T-cell (primary cell): ENCODE data around the gene KIAA1328. TPM values are rescaled to one million over a fixed set of nuclear protein-coding genes. Genes with fewer than 3 reads are reported as not detected.
"Not testable (repeated sequence)": the region's sequence is repeated elsewhere in the genome, so short reads cannot be mapped to it uniquely, and the experiment has no call there.

ENCODE experiments used
- ATAC-seq, 4 experiments: fragments of 200-7000 bp in 3 of 4; fragments of 150-1000 bp in 1 of 4; cut with Tn5 transposase; replicated peaks in 1 of 4; 1 replicate in 3 of 4; 2 replicates in 1 of 4; pipeline ENCODE4 v1.10.0; 2021; ENCODE audit warnings: moderate library complexity in 3 of 4, mild to moderate bottlenecking in 2 of 4, moderate number of reproducible peaks in 1 of 4
- CTCF ChIA-PET, 2 donors: fragments of 300-600 bp; sonication (Branson Sonifier 250); formaldehyde crosslinking; loops; one replicate each; lab custom pipeline; 2022; ENCODE audit warnings: antibody characterized with exemption in 2 of 2; lab: Charles Lee
- POLR2A ChIA-PET, 2 donors: fragments of 300-600 bp; sonication (Branson Sonifier 250); formaldehyde crosslinking; loops; one replicate each; lab custom pipeline; 2022; ENCODE audit warnings: antibody characterized with exemption in 2 of 2; lab: Charles Lee
- DNase-seq, 35 experiments: peaks; one replicate each; pipeline versions ENCODE4 v3.0.0 to v3.0.0-alpha.2; 2013 to 2023
- H3K27ac ChIP-seq: one replicate; pipeline ENCODE4 v1.5.1; 2013; ENCODE audit warnings: low read length
- H3K27me3 ChIP-seq, 2 experiments: replicated peaks in 1 of 2; 1 replicate in 1 of 2; 2 replicates in 1 of 2; pipeline versions ENCODE4 v1.6.1 to v1.7.0; 2013; ENCODE audit warnings: low read length in 1 of 2, mixed read lengths in 1 of 2; ENCODE audit not compliant: control insufficient read depth in 2 of 2, insufficient read depth in 2 of 2; ENCODE audit errors: extremely low read depth in 1 of 2
- H3K36me3 ChIP-seq, 2 donors: 1 replicate in 1 of 2; 2 replicates in 1 of 2; pipeline versions ENCODE4 v1.6.1 to v1.7.0; 2013; ENCODE audit warnings: low read length in 1 of 2; ENCODE audit not compliant: control insufficient read depth in 2 of 2, insufficient read depth in 1 of 2; ENCODE audit errors: extremely low read depth in 1 of 2
- H3K4me1 ChIP-seq, 2 experiments: 1 replicate in 1 of 2; 2 replicates in 1 of 2; pipeline versions ENCODE4 v1.6.1 to v1.7.0; 2013; ENCODE audit warnings: low read length in 2 of 2, mixed read lengths in 1 of 2; ENCODE audit not compliant: insufficient read depth in 2 of 2, control insufficient read depth in 1 of 2; ENCODE audit errors: extremely low read depth in 1 of 2
- H3K4me3 ChIP-seq, 2 donors: 1 replicate in 1 of 2; 2 replicates in 1 of 2; pipeline versions ENCODE4 v1.5.1 to v1.7.0; 2013; ENCODE audit warnings: mild to moderate bottlenecking in 2 of 2, low read length in 1 of 2, moderate library complexity in 1 of 2; ENCODE audit not compliant: control insufficient read depth in 1 of 2; ENCODE audit errors: extremely low read depth in 1 of 2
- H3K9me3 ChIP-seq: 2 replicates; pipeline ENCODE4 v1.7.0; 2013
- H3K27ac Mint-ChIP-seq, 2 donors: one replicate each; pipeline ENCODE4 v1.8.0; 2020 to 2021; ENCODE audit warnings: mild to moderate bottlenecking in 2 of 2, mixed read lengths in 2 of 2
- H3K27me3 Mint-ChIP-seq, 2 donors: one replicate each; pipeline ENCODE4 v1.8.0; 2021 to 2022; ENCODE audit warnings: mixed read lengths in 2 of 2
- H3K36me3 Mint-ChIP-seq: one replicate; pipeline ENCODE4 v1.8.0; 2021; ENCODE audit warnings: mixed read lengths
- H3K4me1 Mint-ChIP-seq, 3 donors: one replicate each; pipeline ENCODE4 v1.8.0; 2020 to 2022; ENCODE audit warnings: mixed read lengths in 3 of 3, mild to moderate bottlenecking in 1 of 3
- H3K4me3 Mint-ChIP-seq, 3 donors: one replicate each; pipeline ENCODE4 v1.8.0; 2020 to 2022; ENCODE audit warnings: mild to moderate bottlenecking in 3 of 3, mixed read lengths in 3 of 3, moderate library complexity in 3 of 3
- H3K9me3 Mint-ChIP-seq, 3 donors: one replicate each; pipeline ENCODE4 v1.8.0; 2020 to 2022; ENCODE audit warnings: mixed read lengths in 3 of 3
- WGBS: methylation state at CpG from one replicate; pipeline ENCODE4 v1.1.5; 2013; ENCODE audit warnings: missing lambda C conversion rate; ENCODE audit not compliant: insufficient coverage; 5-methylcytosine and 5-hydroxymethylcytosine counted together
- total RNA-seq, 35 experiments: library from RNA in 6 of 35; stranded (reverse) in 6 of 35; fragments of 120-200 nt in 1 of 35; gene quantifications; one replicate each; pipeline versions ENCODE4 v1.2.1 to v1.2.4 and lab custom pipeline; 2013 to 2026

Gene KIAA1328
- total RNA-seq, 5 donors from 2014 or later (not counting 1 experiment from before 2014, with no cell fraction given): 10.0 to 17.0 (median 11.5) TPM

- peaks cover 58% of the 10 kb centered on the region for H3K36me3 Mint-ChIP-seq
- H3K9me3 Mint-ChIP-seq: peaks cover 4 to 13% (median 9%) of the 10 kb centered on the region in 3 donors
- ChIA-PET CTCF (no interaction called here), POLR2A (no interaction called here)
- no peaks in the 10 kb centered on the region for H3K4me1 ChIP-seq
- DNase-seq (no peak), ATAC-seq (no peak)
- H3K4me3 ChIP-seq: no peak overlapping the region
- no peak overlapping the region for H3K27ac Mint-ChIP-seq
- H3K9me3 ChIP-seq: peaks cover 6% of the 10 kb centered on the region
- no peaks in the 10 kb centered on the region for H3K4me1 Mint-ChIP-seq
- no peak overlapping the region for H3K4me3 Mint-ChIP-seq
- whole genome bisulfite sequencing: no CpG with 5 or more reads among the region's 1 CpG
- peaks cover 0 to 4% of the 10 kb centered on the region in 2 donors for H3K36me3 ChIP-seq
- no peaks in the 10 kb centered on the region for H3K27me3 Mint-ChIP-seq
- no peaks in the 10 kb centered on the region for H3K27me3 ChIP-seq
- H3K27ac ChIP-seq: no peak overlapping the region
Measured at GRCh38 chr18:36856815-36857214, 27.9 kb downstream of the KIAA1328 start.

- ChIA-PET POLR2A (no interaction called here), CTCF (no interaction called here)
- Mint-ChIP-seq H3K36me3 (peaks cover 53% of the 10 kb centered on the region), H3K4me1 (peaks cover 0 to 12% (median 0%) of the 10 kb centered on the region in 3 donors), H3K4me3 (no peak overlapping the region), H3K27me3 (no peaks in the 10 kb centered on the region), H3K9me3 (no peaks in the 10 kb centered on the region), H3K27ac (no peak overlapping the region)
- WGBS: no CpG with 5 or more reads among the region's 1 CpG
- DNase-seq: no peak
- no peaks in the 10 kb centered on the region for H3K36me3 ChIP-seq
- no peaks in the 10 kb centered on the region for H3K4me1 ChIP-seq
- no peak for ATAC-seq
- H3K27ac ChIP-seq: no peak overlapping the region
- no peak overlapping the region for H3K4me3 ChIP-seq
- no peaks in the 10 kb centered on the region for H3K27me3 ChIP-seq
- no peaks in the 10 kb centered on the region for H3K9me3 ChIP-seq
Measured at GRCh38 chr18:36862182-36862581, 33.3 kb downstream of the KIAA1328 start.

GRCh38 chr18:36867056-36867455 lies 38.1 kb downstream of the KIAA1328 start:
- Histone ChIP-seq H3K27me3 (no peaks in the 10 kb centered on the region), H3K4me3 (no peak overlapping the region), H3K27ac (no peak overlapping the region), H3K9me3 (no peaks in the 10 kb centered on the region), H3K4me1 (no peaks in the 10 kb centered on the region), H3K36me3 (peaks cover 0 to 3% of the 10 kb centered on the region in 2 donors)
- H3K27ac Mint-ChIP-seq: no peak overlapping the region
- DNase-seq (no peak), ATAC-seq (no peak)
- peaks cover 0 to 14% (median 0%) of the 10 kb centered on the region in 3 donors for H3K4me1 Mint-ChIP-seq
- no peaks in the 10 kb centered on the region for H3K9me3 Mint-ChIP-seq
- H3K4me3 Mint-ChIP-seq: no peak overlapping the region
- peaks cover 61% of the 10 kb centered on the region for H3K36me3 Mint-ChIP-seq
- ChIA-PET POLR2A (no interaction called here), CTCF (no interaction called here)
- no CpG with 5 or more reads among the region's 1 CpG for whole genome bisulfite sequencing
- H3K27me3 Mint-ChIP-seq: no peaks in the 10 kb centered on the region

- H3K4me1 ChIP-seq: no peaks in the 10 kb centered on the region
- Mint-ChIP-seq H3K4me3 (no peak overlapping the region), H3K36me3 (peaks cover 67% of the 10 kb centered on the region), H3K4me1 (peaks cover 0 to 20% (median 2%) of the 10 kb centered on the region in 3 donors), H3K27me3 (no peaks in the 10 kb centered on the region), H3K9me3 (peaks cover 0 to 5% (median 2%) of the 10 kb centered on the region in 3 donors), H3K27ac (no peak overlapping the region)
- whole genome bisulfite sequencing: no CpG with 5 or more reads among the region's 3 CpGs
- POLR2A ChIA-PET: no interaction called here
- no peaks in the 10 kb centered on the region for H3K9me3 ChIP-seq
- no peak overlapping the region for H3K4me3 ChIP-seq
- CTCF ChIA-PET: no interaction called here
- H3K36me3 ChIP-seq: peaks cover 0 to 6% of the 10 kb centered on the region in 2 donors
- ATAC-seq (no peak), DNase-seq (no peak)
- H3K27me3 ChIP-seq: no peaks in the 10 kb centered on the region
- no peak overlapping the region for H3K27ac ChIP-seq
Measured at GRCh38 chr18:36871801-36872200, 42.9 kb downstream of the KIAA1328 start.

- no peak overlapping the region for H3K4me3 Mint-ChIP-seq
- Histone ChIP-seq H3K27me3 (no peaks in the 10 kb centered on the region), H3K4me1 (no peaks in the 10 kb centered on the region), H3K9me3 (no peaks in the 10 kb centered on the region), H3K36me3 (peaks cover 0 to 6% of the 10 kb centered on the region in 2 donors), H3K4me3 (no peak overlapping the region), H3K27ac (no peak overlapping the region)
- ChIA-PET CTCF (no interaction called here), POLR2A (no interaction called here)
- no peak for DNase-seq
- H3K36me3 Mint-ChIP-seq: peaks cover 65% of the 10 kb centered on the region
- H3K9me3 Mint-ChIP-seq: peaks cover 0 to 5% (median 2%) of the 10 kb centered on the region in 3 donors
- peaks cover 0 to 20% (median 2%) of the 10 kb centered on the region in 3 donors for H3K4me1 Mint-ChIP-seq
- ATAC-seq: no peak
- H3K27ac Mint-ChIP-seq: no peak overlapping the region
- no peaks in the 10 kb centered on the region for H3K27me3 Mint-ChIP-seq
Measured at GRCh38 chr18:36872329-36872728, 43.4 kb downstream of the KIAA1328 start.

- CTCF ChIA-PET, ATAC-seq, H3K27ac Mint-ChIP-seq, DNase-seq, H3K9me3 ChIP-seq, H3K4me3 Mint-ChIP-seq, H3K27me3 ChIP-seq, H3K4me1 ChIP-seq, H3K27me3 Mint-ChIP-seq, H3K9me3 Mint-ChIP-seq, H3K4me3 ChIP-seq, H3K27ac ChIP-seq, POLR2A ChIA-PET, H3K36me3 ChIP-seq: not testable (repeated sequence)
- Mint-ChIP-seq H3K4me1 (peaks cover 0 to 25% (median 4%) of the 10 kb centered on the region in 3 donors), H3K36me3 (peaks cover 75% of the 10 kb centered on the region)
Measured at GRCh38 chr18:36873826-36874225, 44.9 kb downstream of the KIAA1328 start.

GRCh38 chr18:36879796-36880195 lies 50.9 kb downstream of the KIAA1328 start:
- CTCF ChIA-PET, H3K4me1 ChIP-seq, H3K27ac ChIP-seq, H3K27me3 Mint-ChIP-seq, H3K9me3 Mint-ChIP-seq, H3K4me3 ChIP-seq, H3K27ac Mint-ChIP-seq, H3K4me3 Mint-ChIP-seq, H3K27me3 ChIP-seq, H3K9me3 ChIP-seq, ATAC-seq, DNase-seq, H3K36me3 ChIP-seq: not testable (repeated sequence)
- WGBS: 88% methylated on average over 3 of the region's 3 CpGs
- Mint-ChIP-seq H3K4me1 (peaks cover 0 to 19% (median 2%) of the 10 kb centered on the region in 3 donors), H3K36me3 (peaks cover 57% of the 10 kb centered on the region)
- POLR2A ChIA-PET: interaction anchor here in 1 of 2 donors (0.6 kb wide), 1 partner anchor 16 kb away, joined by 3 read pairs; no protein-coding TSS in a partner anchor
